Activated CD4-positive, alpha-beta T cell treated with anti-CD3 and anti-CD28 coated beads, Interleukin-2, amount 50 U/mL, for 4 hours (primary cell): ENCODE results near the gene SLC38A8.

Experiments used
- DNase-seq, 2 experiments: peaks; one replicate each; pipeline ENCODE4 v3.0.0-alpha.2; 2020

SLC38A8 gene

DNA sequence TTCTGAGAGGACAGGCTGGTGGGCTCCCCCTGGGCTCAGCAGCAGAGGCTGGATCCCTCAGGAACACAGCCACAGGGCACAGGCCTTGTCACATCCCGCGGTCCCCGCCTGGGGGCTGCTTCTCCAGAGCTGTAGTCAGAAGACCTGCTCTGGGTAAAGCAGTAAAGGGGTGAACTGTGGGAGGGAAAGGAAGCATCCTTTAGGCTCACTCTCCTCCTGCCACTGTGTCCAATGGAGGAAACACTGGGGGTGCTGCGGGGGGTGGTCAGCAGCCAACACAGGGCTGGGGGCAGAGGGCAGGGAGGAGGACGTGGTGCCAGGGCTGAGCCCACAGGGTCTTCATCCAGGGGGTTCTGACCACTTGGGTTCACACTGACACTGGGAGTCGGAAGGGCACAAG is 5.0 kb upstream of the SLC38A8 start:
- DNase-seq = no peak

DNA sequence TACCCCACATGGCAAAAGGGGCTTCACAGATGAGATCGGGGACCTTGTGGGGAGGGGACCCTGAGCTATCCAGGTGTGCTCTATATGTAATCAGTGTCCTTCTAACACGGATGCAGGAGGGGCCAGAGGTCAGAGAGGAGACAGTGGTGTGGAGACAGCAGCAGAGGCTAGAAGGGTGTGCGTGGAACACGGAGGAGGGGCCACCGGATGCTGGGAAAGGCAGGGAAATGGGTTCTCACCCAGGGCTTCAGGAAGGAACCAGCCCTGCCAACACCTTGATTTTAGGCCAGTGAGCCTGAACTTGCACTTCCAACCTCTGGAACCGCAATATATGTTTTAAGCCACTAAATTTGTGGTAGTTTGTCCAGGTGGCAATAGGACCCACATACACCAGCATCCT is 4.6 kb upstream of the SLC38A8 start:
- no peak for DNase-seq

- DNase-seq = no peak
Observed at GRCh38 chr16:84045818-84046470, 3.3 kb upstream of the SLC38A8 start.

DNA sequence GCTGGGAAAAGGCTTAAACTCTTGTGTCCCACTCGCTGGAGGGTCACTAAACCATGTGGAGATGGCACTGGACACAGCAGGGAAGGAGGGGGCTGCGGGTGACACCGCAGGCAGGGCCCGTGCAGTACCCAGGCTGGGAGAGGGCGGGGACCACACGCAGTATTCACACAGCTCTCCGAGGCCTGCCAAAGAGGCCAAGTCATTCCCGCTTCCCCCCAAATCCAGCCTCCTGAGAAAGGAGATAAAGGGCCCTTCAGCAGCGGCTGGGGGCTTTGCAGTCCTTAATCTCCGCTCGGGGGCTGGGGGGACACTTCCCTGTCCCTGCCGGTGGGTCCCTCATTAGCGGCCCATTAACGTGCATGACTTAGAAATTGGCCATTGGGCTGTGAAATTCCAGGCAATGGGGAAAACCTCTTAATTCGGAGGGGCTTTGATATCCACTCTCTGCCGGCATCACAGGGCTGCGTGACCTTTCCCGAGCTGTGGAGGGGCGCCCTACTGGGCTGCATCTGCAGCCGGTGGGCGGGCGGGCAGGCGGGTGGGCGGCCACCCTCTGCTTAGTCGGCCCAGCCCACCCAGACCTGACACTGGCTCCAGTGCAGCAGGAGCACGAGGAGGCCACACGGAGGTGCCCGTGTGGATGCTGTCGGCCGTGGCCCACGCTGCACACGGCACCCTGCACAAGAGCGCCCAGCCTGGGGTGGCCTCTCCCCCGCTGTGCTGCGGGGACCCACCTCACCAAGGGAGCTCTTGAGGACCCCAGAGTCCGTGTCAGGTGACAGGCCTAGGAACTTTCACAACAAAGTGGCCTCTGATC is 2.6 kb upstream of the SLC38A8 start:
- no peak for DNase-seq

DNA sequence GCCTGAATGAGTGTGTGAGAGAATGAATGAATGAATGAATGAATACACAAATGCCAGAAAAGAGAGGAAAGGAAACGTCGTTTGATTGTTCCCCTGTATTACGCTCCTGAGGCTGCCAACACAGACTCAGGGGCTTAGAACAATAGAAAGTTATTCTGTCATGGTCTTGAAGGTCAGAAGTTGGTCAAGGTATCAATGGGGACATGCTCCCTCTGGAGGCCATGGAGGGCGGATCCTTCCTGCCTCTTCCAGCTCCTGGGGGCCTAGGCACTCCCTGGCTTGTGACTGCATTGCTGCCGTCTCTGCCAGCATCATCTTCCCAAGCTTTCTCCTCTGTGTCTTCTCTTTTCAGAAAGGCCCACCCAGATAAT is 1.5 kb upstream of the SLC38A8 start:
- DNase-seq = no peak

DNA sequence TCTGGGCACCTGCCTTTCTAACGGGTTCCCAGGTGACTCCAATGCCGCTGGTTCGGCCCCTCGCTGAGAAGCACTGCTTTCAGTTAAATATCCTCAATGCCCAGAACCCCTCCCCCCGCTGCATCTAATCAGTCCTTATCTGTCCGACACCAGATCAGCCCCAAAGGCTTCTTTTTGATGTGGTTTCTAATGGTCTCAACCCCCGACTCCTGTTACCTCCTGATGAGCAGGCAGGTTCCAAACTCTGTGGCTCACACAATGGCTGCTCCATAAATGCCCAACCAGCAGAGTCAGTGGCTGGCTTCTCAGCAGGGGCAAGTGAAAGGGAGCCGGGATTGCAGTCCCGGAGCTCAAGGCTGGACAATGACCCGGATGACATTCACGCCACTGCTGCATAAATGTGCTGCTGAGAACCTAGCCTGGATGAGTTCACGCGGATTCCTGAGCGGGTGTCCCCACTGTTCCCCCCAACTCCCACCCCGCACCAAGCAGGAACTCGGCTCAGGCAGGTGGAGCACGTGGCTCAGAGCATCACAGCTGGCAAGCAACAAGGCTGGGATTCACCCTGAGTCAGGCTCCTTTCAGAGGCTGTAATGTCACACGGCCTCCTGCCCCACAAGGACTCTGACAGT is 1.0 kb upstream of the SLC38A8 start:
- DNase-seq = no peak

DNA sequence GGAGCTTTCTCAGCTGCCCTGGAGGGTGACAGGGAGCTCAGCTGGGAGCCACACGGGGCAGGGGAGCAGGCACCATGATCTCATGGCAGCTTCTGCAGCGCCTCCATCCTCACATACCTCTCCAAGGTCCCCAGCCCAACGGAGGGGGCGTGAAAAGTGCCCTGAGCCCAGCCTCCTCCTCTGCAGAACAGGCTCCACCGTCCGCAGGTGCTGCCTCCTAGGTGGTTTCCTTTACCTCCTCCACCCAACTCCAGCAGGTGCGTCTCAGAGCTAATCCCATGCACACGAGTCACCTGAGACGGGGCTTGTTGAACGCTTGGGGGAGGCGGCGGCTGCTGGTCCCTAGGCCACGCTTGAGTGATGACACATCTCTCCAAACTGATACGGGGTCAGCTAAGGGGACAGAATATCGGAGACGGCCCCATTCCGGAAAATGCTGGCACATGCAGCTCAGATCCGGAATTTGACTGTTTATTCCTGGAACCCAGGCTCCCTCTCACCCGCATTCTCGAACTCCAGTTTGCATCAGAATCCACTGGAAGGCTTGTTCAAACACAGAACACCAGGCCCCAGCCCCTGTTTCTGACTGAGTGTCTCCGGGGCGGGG is 387 bp upstream of the SLC38A8 start:
- no peak for DNase-seq

GRCh38 chr16:84041881-84042280 is 714 bp downstream of the SLC38A8 start:
- DNase-seq = no peak

DNA sequence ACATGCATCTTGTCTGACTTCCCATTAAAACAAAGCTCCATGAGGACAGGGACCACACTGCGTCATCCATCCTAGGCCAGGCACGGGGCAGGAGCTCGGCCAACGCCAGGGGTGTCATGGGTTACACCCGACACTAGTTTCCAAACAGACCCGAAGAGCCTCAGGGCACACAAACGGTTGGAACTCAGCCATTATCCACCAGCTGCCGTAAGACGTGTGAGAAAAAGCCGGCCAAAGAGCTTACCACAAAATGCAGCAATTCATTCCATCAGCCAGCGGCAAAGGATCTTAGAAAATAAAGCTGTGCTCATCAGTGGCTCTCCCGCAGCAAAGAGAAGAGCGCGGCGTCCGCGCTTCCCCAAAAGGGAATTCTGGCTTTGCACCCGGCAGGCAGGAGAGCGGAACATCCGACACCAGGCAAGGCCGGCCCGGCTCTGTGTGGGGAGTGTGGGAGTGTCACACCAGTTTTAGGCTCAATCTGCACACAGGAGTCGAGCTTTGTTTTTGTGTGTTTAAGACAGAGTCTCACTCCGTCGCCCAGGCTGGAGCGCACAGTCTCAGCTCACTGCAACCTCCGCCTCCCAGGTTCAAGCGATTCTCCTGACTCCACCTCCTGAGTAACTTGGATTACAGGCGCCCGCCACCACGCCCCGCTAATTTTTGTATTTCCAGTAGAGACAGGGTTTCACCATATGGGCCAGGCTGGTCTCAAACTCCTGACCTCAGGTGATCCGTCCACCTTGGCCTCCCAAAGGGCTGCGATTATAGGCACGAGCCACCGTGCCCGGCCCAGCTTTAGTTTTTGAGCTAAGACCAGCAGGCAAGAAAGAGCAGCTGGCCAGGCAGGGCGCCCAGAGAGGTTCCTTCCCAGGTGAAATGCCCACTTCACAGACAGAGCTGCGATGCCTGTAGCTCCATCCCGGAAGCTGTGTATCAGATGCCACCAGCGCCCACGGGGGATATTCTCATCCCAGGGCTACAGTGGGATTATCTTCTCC is 1.5 kb downstream of the SLC38A8 start:
- no peak for DNase-seq

GRCh38 chr16:84040226-84040822 is 2.3 kb downstream of the SLC38A8 start:
- DNase-seq = no peak

GRCh38 chr16:84039696-84040095 is 2.9 kb downstream of the SLC38A8 start:
- no peak for DNase-seq

DNA sequence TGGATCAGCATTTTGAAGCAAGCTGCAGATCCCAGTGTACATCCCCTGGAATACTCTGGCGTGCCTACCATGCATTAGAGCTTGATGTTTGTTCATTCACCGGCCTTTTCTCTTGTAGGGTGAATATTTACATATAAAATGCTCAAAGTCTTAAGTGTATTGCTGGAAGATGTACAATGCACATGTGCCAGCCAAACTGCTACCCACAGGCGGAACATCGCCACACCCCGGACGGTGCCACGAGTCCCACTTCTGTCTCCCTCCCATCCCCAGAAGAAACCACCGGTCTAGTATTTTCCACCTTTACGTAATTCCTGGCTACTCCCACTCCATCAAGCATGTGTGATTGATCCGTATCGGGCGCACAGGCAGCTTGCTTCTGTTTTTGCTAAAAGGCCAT is 4.1 kb downstream of the SLC38A8 start:
- DNase-seq = no peak

GRCh38 chr16:84036982-84037425 is 5.6 kb downstream of the SLC38A8 start:
- DNase-seq = no peak

GRCh38 chr16:84036131-84036530 is 6.5 kb downstream of the SLC38A8 start:
- no peak for DNase-seq

DNA sequence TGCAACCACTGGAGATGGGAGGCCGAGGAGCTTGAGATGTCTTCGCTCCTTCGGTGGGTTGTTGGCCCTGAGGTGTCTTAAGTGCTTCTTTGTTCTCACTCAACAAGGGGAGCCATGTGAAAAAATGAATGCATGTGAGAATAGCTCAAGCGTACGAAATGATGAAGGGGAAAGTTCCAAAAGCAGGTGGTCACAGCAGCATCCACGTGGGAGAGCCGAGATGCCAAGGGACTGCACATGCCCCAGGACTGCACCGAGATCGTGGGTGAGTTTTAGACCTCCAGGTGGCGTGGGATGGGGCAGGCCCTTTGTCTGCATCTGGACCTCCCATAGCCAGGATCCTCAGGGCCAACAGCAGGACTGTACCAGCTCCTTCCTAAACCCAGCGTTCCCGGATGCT is 8.1 kb downstream of the SLC38A8 start:
- no peak for DNase-seq

DNA sequence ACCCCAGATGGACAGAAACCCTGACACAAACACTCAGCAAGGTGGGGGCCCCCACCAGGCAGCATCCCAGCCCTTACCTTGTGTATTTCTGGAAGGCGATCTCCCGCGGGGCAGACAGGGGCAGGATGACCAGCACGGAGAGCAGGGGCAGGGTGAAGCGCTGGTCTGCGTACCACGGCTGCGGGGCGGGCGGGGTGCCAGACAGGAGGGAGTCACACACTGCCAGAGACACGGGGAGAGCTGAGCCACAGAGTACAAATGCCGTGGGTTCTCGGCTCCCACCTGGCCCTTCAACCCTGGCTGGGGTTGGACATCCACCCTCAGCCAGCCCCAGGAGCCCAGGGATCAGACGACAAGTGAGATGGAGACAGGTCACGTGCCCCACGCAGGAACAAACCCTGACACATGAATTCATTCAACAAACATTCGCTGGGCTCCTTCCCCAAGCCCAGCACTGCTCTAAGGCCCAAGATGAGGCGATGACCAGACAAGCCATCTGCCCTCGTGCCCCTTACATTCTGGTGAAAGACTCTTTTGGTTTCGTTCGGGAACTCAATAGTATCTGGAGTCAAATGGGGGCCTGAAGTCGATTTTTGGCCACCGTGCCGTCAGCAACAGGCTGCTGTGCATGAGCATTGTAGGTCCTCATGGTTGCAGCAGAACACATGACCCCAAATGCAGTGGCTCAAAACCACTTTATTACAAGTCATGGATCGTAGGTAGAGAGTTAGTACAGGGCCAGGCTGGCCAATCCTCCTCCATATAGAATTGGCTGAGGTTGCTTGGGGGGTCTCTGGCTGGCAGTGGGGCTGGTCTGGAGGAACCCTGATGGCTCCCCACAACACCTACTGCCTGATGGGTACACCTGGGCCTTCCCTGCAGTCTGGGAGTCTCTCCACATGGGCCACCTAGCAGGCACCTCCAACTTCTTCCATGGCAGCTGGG is 9.1 kb downstream of the SLC38A8 start:
- no peak for DNase-seq

GRCh38 chr16:84032458-84033178 is 10.0 kb downstream of the SLC38A8 start:
- no peak for DNase-seq

GRCh38 chr16:84031556-84031955 is 11.0 kb downstream of the SLC38A8 start:
- DNase-seq = no peak

- DNase-seq = no peak
Observed at GRCh38 chr16:84029297-84030047, 13.1 kb downstream of the SLC38A8 start.
